ENCODE data around the gene PIP.

GRCh38 chr7:143131781-143132180, at the start of gene PIP:
- TF ChIP-seq, protein P1, sequence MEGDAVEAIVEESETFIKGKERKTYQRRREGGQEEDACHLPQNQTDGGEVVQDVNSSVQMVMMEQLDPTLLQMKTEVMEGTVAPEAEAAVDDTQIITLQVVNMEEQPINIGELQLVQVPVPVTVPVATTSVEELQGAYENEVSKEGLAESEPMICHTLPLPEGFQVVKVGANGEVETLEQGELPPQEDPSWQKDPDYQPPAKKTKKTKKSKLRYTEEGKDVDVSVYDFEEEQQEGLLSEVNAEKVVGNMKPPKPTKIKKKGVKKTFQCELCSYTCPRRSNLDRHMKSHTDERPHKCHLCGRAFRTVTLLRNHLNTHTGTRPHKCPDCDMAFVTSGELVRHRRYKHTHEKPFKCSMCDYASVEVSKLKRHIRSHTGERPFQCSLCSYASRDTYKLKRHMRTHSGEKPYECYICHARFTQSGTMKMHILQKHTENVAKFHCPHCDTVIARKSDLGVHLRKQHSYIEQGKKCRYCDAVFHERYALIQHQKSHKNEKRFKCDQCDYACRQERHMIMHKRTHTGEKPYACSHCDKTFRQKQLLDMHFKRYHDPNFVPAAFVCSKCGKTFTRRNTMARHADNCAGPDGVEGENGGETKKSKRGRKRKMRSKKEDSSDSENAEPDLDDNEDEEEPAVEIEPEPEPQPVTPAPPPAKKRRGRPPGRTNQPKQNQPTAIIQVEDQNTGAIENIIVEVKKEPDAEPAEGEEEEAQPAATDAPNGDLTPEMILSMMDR (IDR thresholded peaks at IDR 0.05), result no peak
- TF ChIP-seq POLR2A (IDR thresholded peaks at IDR 0.05) (no peak), EP300 (IDR thresholded peaks at IDR 0.05; ENCODE audit: low read depth) (no peak), POLR2AphosphoS5 (IDR thresholded peaks at IDR 0.05) (no peak)
